Hematopoietic multipotent progenitor cell treated with erythropoietin and hydrocortisone succinate and interleukin-3 and kit ligand, for 4 days (in vitro differentiated cells): ENCODE data around the gene MRPL40.
"Not testable (repeated sequence)": the region's sequence is repeated elsewhere in the genome, so short reads cannot be mapped to it uniquely, and the experiment has no call there.

Experiments used
- DNase-seq: peaks from one replicate; pipeline ENCODE4 v3.0.0-alpha.2; 2015

The MRPL40 gene

GRCh38 chr22:19407649-19408606, 24.4 kb upstream of the MRPL40 start:
- peak; percentile 63 for DNase-seq

- DNase-seq = no peak
These were observed 21.2 kb upstream of the MRPL40 start for GRCh38 chr22:19410941-19411689.

- no peak for DNase-seq
These were observed 20.7 kb upstream of the MRPL40 start for GRCh38 chr22:19411690-19412045.

GRCh38 chr22:19412478-19412877, 19.9 kb upstream of the MRPL40 start:
- DNase-seq = no peak

GRCh38 chr22:19412923-19413322, 19.4 kb upstream of the MRPL40 start:
- no peak for DNase-seq

- DNase-seq = peak; percentile 88
These were observed 13.3 kb upstream of the MRPL40 start for GRCh38 chr22:19419086-19419463.

- peak; percentile 92 for DNase-seq
These were observed 12.7 kb upstream of the MRPL40 start for GRCh38 chr22:19419464-19420178.

GRCh38 chr22:19420321-19420720, 12.0 kb upstream of the MRPL40 start:
- DNase-seq = no peak

GRCh38 chr22:19422440-19423301, 9.7 kb upstream of the MRPL40 start:
- DNase-seq = peak; percentile 19

- no peak for DNase-seq
These were observed 8.2 kb upstream of the MRPL40 start for GRCh38 chr22:19424186-19424500.

- DNase-seq = peak; percentile 87
These were observed 2.1 kb upstream of the MRPL40 start for GRCh38 chr22:19429950-19430889.

GRCh38 chr22:19430890-19431541, 1.3 kb upstream of the MRPL40 start:
- DNase-seq = peak; percentile 56

GRCh38 chr22:19431649-19432132, 654 bp upstream of the MRPL40 start, which contains the start of gene HIRA:
HIRA (minus strand) TSS chr22:19431733; CDS start chr22:19431476, 257 bp downstream.
- peak; percentile 88 for DNase-seq

GRCh38 chr22:19434401-19434800, 2.1 kb downstream of the MRPL40 start:
- DNase-seq = no peak

- DNase-seq = no peak
These were observed 2.7 kb downstream of the MRPL40 start for GRCh38 chr22:19434829-19435580.

GRCh38 chr22:19436444-19437161, 4.3 kb downstream of the MRPL40 start:
- DNase-seq = not testable (repeated sequence)

GRCh38 chr22:19438298-19438697, 6.0 kb downstream of the MRPL40 start:
- DNase-seq = no peak

GRCh38 chr22:19440411-19441195, 8.3 kb downstream of the MRPL40 start:
- DNase-seq = no peak
